Caco-2 (cell line): ENCODE data around the gene KLK11. TPM values are rescaled to one million over a fixed set of nuclear protein-coding genes. Genes with fewer than 3 reads are reported as not detected.

Experiments
- BruUV-seq: library from RNA; stranded (reverse); fragments of 400-500 nt; replicated peaks from 2 replicates; lab custom pipeline; 2021; lab: Mats Ljungman, UMichigan
- CTCF ChIA-PET: fragments of 300-600 bp; sonication (Branson Sonifier 250); formaldehyde crosslinking; loops from one replicate; lab custom pipeline; 2022; ENCODE audit warnings: antibody characterized with exemption; lab: Charles Lee
- POLR2A ChIA-PET: fragments of 300-600 bp; sonication (Branson Sonifier 250); formaldehyde crosslinking; loops from one replicate; lab custom pipeline; 2022; ENCODE audit warnings: antibody characterized with exemption; lab: Charles Lee
- DNase-seq, 2 experiments: peaks; one replicate each; pipeline versions ENCODE4 v3.0.0 to v3.0.0-alpha.2; 2020 to 2022
- H3K27me3 ChIP-seq: replicated peaks from 2 replicates; pipeline ENCODE4 v1.6.0; 2011; ENCODE audit warnings: low read length; ENCODE audit not compliant: control insufficient read depth, insufficient read depth
- H3K36me3 ChIP-seq: 2 replicates; pipeline ENCODE4 v1.5.1; 2011; ENCODE audit warnings: low read length; ENCODE audit not compliant: control insufficient read depth, insufficient read depth
- H3K4me1 ChIP-seq: fragments of 250-450 bp; sonication (Bioruptor Pico); 2 replicates; pipeline ENCODE4 v1.5.1; 2020; ENCODE audit warnings: mild to moderate bottlenecking
- H3K4me3 ChIP-seq: 2 replicates; pipeline ENCODE4 v1.5.1; 2011; ENCODE audit warnings: low read depth, mild to moderate bottlenecking, control low read depth, low read length
- H3K9me3 ChIP-seq: fragments of 250-450 bp; sonication (Bioruptor Pico); 2 replicates; pipeline ENCODE4 v1.5.1; 2020; ENCODE audit warnings: mild to moderate bottlenecking, moderate library complexity
- H3K27ac Mint-ChIP-seq: one replicate; pipeline ENCODE4 v1.8.0; 2022; ENCODE audit warnings: mixed read lengths; ENCODE audit not compliant: unreplicated experiment
- H3K27me3 Mint-ChIP-seq: one replicate; pipeline ENCODE4 v1.8.0; 2022; ENCODE audit warnings: mixed read lengths; ENCODE audit not compliant: insufficient read depth, unreplicated experiment
- H3K36me3 Mint-ChIP-seq: one replicate; pipeline ENCODE4 v1.8.0; 2022; ENCODE audit warnings: mild to moderate bottlenecking, mixed read lengths; ENCODE audit not compliant: insufficient read depth, unreplicated experiment
- H3K4me1 Mint-ChIP-seq: one replicate; pipeline ENCODE4 v1.8.0; 2022; ENCODE audit warnings: low read depth, mixed read lengths; ENCODE audit not compliant: unreplicated experiment
- H3K4me3 Mint-ChIP-seq: one replicate; pipeline ENCODE4 v1.8.0; 2022; ENCODE audit warnings: mild to moderate bottlenecking, moderate library complexity, mixed read lengths; ENCODE audit not compliant: unreplicated experiment
- H3K9me3 Mint-ChIP-seq: one replicate; pipeline ENCODE4 v1.8.0; 2022; ENCODE audit warnings: mixed read lengths; ENCODE audit not compliant: unreplicated experiment
- CTCF ChIP-seq, 2 experiments: fragments of 200-600 bp in 1 of 2; IDR thresholded peaks; 1 replicate in 1 of 2; 2 replicates in 1 of 2; pipeline versions ENCODE4 v1.5.1 to v1.8.0; 2011 to 2022; ENCODE audit warnings: antibody characterized with exemption in 1 of 2, control low read depth in 1 of 2, inconsistent platforms in 1 of 2, low read depth in 1 of 2, low read length in 1 of 2, mild to moderate bottlenecking in 1 of 2, moderate library complexity in 1 of 2; ENCODE audit not compliant: insufficient read depth in 1 of 2, severe bottlenecking in 1 of 2, unreplicated experiment in 1 of 2
- intact Hi-C: fragments of 100-400 bp; cut with micrococcal nuclease; formaldehyde crosslinking; loops from one replicate; pipeline ENCODE4 v1.10.0; 2022; ENCODE audit not compliant: unreplicated experiment
- total RNA-seq: library from RNA; stranded (reverse); gene quantifications from 2 replicates; pipeline ENCODE4 v1.2.3, GENCODE V29; 2022

The KLK11 gene
- total RNA-seq, 1 experiment from 2014 or later: not detected

- no peaks in the 10 kb centered on the region for H3K9me3 ChIP-seq
- H3K4me1 ChIP-seq: no peaks in the 10 kb centered on the region
- Mint-ChIP-seq H3K4me3 (no peak overlapping the region), H3K9me3 (no peaks in the 10 kb centered on the region), H3K4me1 (peaks cover 4% of the 10 kb centered on the region), H3K36me3 (no peaks in the 10 kb centered on the region), H3K27me3 (peaks cover 13% of the 10 kb centered on the region), H3K27ac (no peak overlapping the region)
- TF ChIP-seq CTCF (IDR thresholded peaks at IDR 0.05; ENCODE audit: insufficient read depth in 1 of 2, low read depth in 1 of 2, low read length in 1 of 2, severe bottlenecking in 1 of 2, unreplicated experiment in 1 of 2): no peak
- no peak overlapping the region for H3K4me3 ChIP-seq
- intact Hi-C loops: no loop called here
- no TSS peak for BruUV-seq
- ChIA-PET CTCF (no interaction called here), POLR2A (no interaction called here)
- no peak for DNase-seq
- H3K27me3 ChIP-seq: no peaks in the 10 kb centered on the region
- H3K36me3 ChIP-seq: no peaks in the 10 kb centered on the region
Observed at GRCh38 chr19:51029718-51030117, 3.3 kb upstream of the KLK11 start.

DNA sequence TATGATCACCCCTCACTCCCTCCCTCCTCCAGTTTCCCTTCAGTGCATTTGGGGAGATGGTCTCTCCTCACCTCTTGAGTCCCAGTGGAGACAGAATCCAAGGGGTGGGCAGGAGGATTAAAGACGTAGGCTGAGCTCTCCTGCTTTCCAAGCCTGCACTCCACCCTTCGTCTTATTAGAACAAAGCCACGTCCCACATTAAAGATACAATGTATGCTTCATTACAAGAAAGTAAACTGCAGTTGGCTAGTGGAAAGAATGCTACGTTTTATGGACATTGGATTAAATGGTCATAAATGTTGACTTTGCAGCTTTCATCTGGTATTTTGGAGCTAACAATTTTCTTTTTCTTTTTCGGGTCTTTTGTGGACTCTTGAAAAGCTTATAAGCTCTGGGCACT lies 1.5 kb upstream of the KLK11 start:
- peaks cover 9% of the 10 kb centered on the region for H3K27me3 Mint-ChIP-seq
- CTCF ChIA-PET: no interaction called here
- Histone ChIP-seq H3K9me3 (no peaks in the 10 kb centered on the region), H3K4me1 (no peaks in the 10 kb centered on the region), H3K4me3 (no peak overlapping the region), H3K36me3 (no peaks in the 10 kb centered on the region), H3K27me3 (no peaks in the 10 kb centered on the region; the same call in 1 of the 2 replicates)
- H3K4me3 Mint-ChIP-seq: no peak overlapping the region
- no peaks in the 10 kb centered on the region for H3K9me3 Mint-ChIP-seq
- intact Hi-C loops: no loop called here
- POLR2A ChIA-PET: no interaction called here
- no peak for DNase-seq
- no peaks in the 10 kb centered on the region for H3K36me3 Mint-ChIP-seq
- no peak overlapping the region for H3K27ac Mint-ChIP-seq
- TF ChIP-seq CTCF (IDR thresholded peaks at IDR 0.05; ENCODE audit: insufficient read depth in 1 of 2, low read depth in 1 of 2, low read length in 1 of 2, severe bottlenecking in 1 of 2, unreplicated experiment in 1 of 2): no peak
- no TSS peak for BruUV-seq
- no peaks in the 10 kb centered on the region for H3K4me1 Mint-ChIP-seq

DNA sequence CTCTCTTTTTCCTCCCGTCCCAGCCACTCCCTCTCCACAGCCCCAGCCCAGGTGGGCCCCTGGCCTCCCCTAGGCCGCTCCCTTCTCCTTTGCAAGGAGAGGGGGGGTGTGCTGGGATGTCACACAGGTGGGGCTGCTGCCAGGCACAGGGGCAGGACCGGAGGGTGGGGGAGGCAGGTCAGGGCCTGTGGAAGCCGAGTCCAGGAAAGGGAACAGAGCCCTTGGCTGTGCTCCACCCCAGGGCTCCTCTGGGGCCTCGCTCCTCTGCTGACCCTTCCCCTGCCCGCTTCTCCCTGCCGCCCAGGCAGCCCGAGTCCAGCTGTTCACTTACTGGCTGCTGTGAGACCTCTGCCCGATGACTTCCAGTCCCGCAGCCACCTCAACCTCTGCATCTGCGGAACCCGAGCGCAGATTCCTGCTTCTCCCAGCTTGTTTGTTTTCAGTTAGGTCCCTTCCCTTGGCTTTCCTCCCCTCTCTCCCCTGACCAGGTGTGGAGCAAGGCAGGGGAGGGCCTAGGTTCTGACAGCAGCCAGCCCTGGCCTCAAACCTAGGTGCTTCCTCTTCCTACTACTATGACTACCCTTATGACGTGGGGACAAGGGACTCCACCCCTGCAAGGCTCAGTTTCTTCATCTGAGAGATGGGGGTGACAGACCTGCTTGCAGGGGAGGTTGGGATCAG lies 850 bp upstream of the KLK11 start:
- no peak for TF ChIP-seq CTCF (IDR thresholded peaks at IDR 0.05; ENCODE audit: insufficient read depth in 1 of 2, low read depth in 1 of 2, low read length in 1 of 2, severe bottlenecking in 1 of 2, unreplicated experiment in 1 of 2)
- intact Hi-C loops: no loop called here
- Mint-ChIP-seq H3K9me3 (no peaks in the 10 kb centered on the region), H3K27me3 (peaks cover 15% of the 10 kb centered on the region), H3K4me1 (no peaks in the 10 kb centered on the region), H3K27ac (no peak overlapping the region), H3K36me3 (no peaks in the 10 kb centered on the region), H3K4me3 (no peak overlapping the region)
- no peaks in the 10 kb centered on the region for H3K9me3 ChIP-seq
- no peaks in the 10 kb centered on the region for H3K4me1 ChIP-seq
- H3K4me3 ChIP-seq: no peak overlapping the region
- no peak for DNase-seq
- CTCF ChIA-PET: no interaction called here
- no TSS peak for BruUV-seq
- no peaks in the 10 kb centered on the region for H3K36me3 ChIP-seq
- H3K27me3 ChIP-seq: no peaks in the 10 kb centered on the region; the same call in 1 of the 2 replicates
- POLR2A ChIA-PET: no interaction called here
